Mesothelial cell of epicardium (in vitro differentiated cells): Measurements from ENCODE around the gene FAM120A. TPM values are rescaled to one million over a fixed set of nuclear protein-coding genes. Genes with fewer than 3 reads are reported as not detected.

Experiments
- DNase-seq, 2 experiments: peaks; one replicate each; pipeline ENCODE4 v3.0.0; 2021; ENCODE audit warnings: low spot score in 2 of 2; ENCODE audit not compliant: unreplicated experiment in 2 of 2
- H3K27ac Mint-ChIP-seq: 2 replicates; pipeline ENCODE4 v1.8.0; 2021; ENCODE audit warnings: mixed read lengths
- H3K27me3 Mint-ChIP-seq: 2 replicates; pipeline ENCODE4 v1.8.0; 2021; ENCODE audit warnings: low read depth, mixed read lengths
- H3K36me3 Mint-ChIP-seq: 2 replicates; pipeline ENCODE4 v1.8.0; 2021; ENCODE audit warnings: mixed read lengths
- H3K4me1 Mint-ChIP-seq: 2 replicates; pipeline ENCODE4 v1.8.0; 2021; ENCODE audit warnings: mixed read lengths
- H3K4me3 Mint-ChIP-seq: 2 replicates; pipeline ENCODE4 v1.8.0; 2021; ENCODE audit warnings: mild to moderate bottlenecking, moderate library complexity, mixed read lengths
- H3K9me3 Mint-ChIP-seq: 2 replicates; pipeline ENCODE4 v1.8.0; 2021; ENCODE audit warnings: mixed read lengths
- total RNA-seq: library from RNA; stranded (reverse); gene quantifications from 3 replicates; pipeline ENCODE4 v1.2.1, GENCODE V29; 2021
- TF ChIP-seq, protein P1 (sequence below): fragments of 200-600 bp; sonication (generic); IDR thresholded peaks from one replicate; pipeline ENCODE4 v1.5.0; 2021; ENCODE audit warnings: antibody characterized with exemption; ENCODE audit not compliant: unreplicated experiment

FAM120A gene
- total RNA-seq, 1 donor from 2014 or later, result 59.4 TPM

DNA sequence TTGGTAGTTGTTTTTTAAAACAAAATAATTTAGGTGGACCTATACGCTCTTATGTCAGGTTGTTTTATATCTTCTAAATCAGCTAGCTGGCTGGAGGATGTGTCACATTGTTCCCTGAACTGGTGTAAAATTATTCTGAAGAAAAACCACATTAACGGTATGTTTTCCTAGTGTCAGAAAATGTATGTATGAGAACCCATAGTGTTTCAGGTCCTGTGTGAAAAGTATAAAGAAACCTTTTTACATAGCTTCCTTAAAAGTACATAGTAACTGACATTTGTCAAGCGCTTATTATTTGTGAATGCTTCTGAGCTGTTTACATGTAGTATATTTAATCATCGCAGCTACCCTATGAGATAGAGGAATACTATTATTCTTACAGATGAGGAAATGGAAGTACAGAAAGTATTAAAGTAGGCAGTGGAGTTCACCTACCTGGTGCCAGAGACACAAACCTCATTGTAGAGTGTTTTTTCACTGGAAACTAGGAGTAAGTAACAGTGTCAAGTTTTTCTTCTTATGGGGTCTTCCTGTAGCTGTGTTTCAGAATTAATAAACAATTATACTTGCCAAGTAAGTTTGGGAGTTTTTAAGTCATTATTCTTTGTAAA lies 12.3 kb downstream of the FAM120A start:
- Mint-ChIP-seq H3K4me3 (no peak overlapping the region), H3K36me3 (no peaks in the 10 kb centered on the region), H3K9me3 (no peaks in the 10 kb centered on the region), H3K27me3 (no peaks in the 10 kb centered on the region), H3K27ac (peak overlapping the region; percentile 59), H3K4me1 (peaks cover 55% of the 10 kb centered on the region)
- TF ChIP-seq, protein P1, sequence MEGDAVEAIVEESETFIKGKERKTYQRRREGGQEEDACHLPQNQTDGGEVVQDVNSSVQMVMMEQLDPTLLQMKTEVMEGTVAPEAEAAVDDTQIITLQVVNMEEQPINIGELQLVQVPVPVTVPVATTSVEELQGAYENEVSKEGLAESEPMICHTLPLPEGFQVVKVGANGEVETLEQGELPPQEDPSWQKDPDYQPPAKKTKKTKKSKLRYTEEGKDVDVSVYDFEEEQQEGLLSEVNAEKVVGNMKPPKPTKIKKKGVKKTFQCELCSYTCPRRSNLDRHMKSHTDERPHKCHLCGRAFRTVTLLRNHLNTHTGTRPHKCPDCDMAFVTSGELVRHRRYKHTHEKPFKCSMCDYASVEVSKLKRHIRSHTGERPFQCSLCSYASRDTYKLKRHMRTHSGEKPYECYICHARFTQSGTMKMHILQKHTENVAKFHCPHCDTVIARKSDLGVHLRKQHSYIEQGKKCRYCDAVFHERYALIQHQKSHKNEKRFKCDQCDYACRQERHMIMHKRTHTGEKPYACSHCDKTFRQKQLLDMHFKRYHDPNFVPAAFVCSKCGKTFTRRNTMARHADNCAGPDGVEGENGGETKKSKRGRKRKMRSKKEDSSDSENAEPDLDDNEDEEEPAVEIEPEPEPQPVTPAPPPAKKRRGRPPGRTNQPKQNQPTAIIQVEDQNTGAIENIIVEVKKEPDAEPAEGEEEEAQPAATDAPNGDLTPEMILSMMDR, result no peak
- no peak for DNase-seq

DNA sequence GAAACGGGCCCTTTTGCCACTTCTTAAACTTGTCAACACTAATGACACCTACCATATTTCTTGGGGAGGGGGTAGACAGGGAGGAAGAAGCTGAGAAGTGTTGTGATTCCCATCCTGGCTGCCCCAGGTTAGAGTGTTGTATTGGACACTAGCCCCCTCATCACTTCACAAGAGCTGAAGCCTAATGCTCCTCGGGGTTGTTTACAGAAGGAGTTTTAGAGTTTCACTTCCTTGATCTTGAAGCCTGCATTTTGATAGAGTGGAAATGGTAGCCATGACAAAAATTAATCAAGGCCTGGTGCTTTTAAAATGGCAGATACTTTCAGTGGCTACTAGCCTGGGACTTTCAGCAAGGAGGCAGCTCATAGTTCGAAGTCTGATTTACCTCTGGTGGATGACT lies 12.9 kb downstream of the FAM120A start:
- no peaks in the 10 kb centered on the region for H3K9me3 Mint-ChIP-seq
- no peaks in the 10 kb centered on the region for H3K36me3 Mint-ChIP-seq
- H3K4me1 Mint-ChIP-seq, result peaks cover 55% of the 10 kb centered on the region
- TF ChIP-seq, protein P1, result no peak
- no peak overlapping the region for H3K4me3 Mint-ChIP-seq
- peak overlapping the region; percentile 59 for H3K27ac Mint-ChIP-seq
- no peak for DNase-seq
- H3K27me3 Mint-ChIP-seq, result no peaks in the 10 kb centered on the region

DNA sequence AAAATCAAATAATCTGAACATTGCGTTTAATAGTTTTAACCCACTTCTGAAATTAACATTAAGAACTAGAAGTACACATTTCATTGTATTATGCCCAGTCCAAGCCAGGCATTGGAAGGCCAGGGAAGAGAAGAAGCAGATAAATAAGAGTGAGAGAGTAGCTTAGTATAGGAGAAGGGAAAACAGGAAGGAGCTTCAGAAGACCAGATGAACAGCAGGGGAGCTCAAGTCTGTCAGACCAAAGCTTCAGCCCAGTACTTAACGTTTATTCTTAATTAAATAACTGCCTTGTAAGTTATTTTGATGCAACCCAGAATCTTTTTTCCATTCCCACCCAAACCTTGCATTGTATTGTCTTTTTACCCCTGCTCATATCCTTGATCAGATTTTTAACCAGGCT lies 13.4 kb downstream of the FAM120A start:
- DNase-seq, result no peak
- H3K36me3 Mint-ChIP-seq, result no peaks in the 10 kb centered on the region
- no peaks in the 10 kb centered on the region for H3K9me3 Mint-ChIP-seq
- H3K27ac Mint-ChIP-seq, result peak overlapping the region; percentile 59
- H3K4me3 Mint-ChIP-seq, result no peak overlapping the region
- peaks cover 50% of the 10 kb centered on the region for H3K4me1 Mint-ChIP-seq
- H3K27me3 Mint-ChIP-seq, result no peaks in the 10 kb centered on the region
- TF ChIP-seq, protein P1, result no peak

DNA sequence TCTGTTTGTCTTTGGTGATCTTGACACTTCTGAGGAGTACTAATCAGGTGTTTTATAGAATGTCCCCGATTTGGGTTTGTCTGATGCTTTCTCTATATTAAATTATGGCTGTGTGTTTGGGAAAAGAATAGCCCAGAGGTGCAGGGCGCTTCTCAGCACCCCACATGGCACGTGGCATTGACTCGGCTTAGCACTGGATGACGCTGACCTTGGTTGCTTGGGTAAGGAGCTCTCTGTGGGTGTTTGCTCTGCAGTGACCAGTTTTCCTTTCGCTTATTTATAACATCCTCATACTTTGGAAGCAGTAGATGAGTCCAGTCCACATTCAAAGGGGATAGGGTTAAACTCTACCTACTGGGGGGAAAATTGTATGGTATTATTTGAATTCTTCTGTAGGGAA lies 14.4 kb downstream of the FAM120A start:
- DNase-seq, result no peak
- Mint-ChIP-seq H3K36me3 (no peaks in the 10 kb centered on the region), H3K27ac (peak overlapping the region; percentile 54), H3K9me3 (no peaks in the 10 kb centered on the region), H3K4me1 (peaks cover 51% of the 10 kb centered on the region), H3K27me3 (no peaks in the 10 kb centered on the region), H3K4me3 (no peak overlapping the region)
- TF ChIP-seq, protein P1, result no peak

DNA sequence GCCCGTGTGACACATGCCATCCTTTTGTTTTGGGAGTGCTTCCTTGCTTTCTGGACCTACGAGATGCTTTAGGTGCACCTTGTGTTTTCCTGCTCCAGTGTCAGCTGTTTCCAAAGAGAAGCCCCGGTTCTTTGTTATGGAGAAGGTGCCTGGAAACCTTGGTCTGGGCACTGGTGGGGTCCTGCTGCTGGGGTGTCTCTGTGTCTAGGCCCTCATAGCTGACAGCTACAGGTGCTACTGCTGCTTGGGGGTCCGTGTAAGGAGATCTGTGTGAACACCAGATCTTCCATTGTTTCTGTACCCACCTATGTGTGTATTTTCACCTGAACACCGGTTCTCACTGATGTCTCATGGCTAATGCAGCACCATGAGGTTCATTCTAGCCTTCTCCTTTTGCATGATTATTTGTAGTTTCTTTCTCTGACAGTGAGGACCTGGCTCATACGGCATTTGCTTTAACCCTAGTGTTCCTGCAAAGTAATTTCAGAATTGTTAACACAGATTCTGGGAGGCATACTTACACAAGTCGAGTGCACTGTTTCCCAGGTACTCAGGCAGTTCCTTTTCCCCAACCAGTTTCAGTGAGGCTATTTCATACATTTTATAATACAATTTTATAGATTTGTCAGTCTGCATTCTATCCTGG lies 15.1 kb downstream of the FAM120A start:
- TF ChIP-seq, protein P1, result no peak
- Mint-ChIP-seq H3K27me3 (no peaks in the 10 kb centered on the region), H3K36me3 (peaks cover 2% of the 10 kb centered on the region), H3K27ac (no peak overlapping the region), H3K4me3 (no peak overlapping the region), H3K4me1 (peaks cover 48% of the 10 kb centered on the region), H3K9me3 (no peaks in the 10 kb centered on the region)
- no peak for DNase-seq
